NCI-H2196 (cell line): Measurements from ENCODE around the gene UTP25.
A peak's percentile ranks its signal among the peaks of the same experiment; 100 is the strongest.

Experiments used
- DNase-seq: peaks from one replicate; lab custom pipeline; 2025; ENCODE audit not compliant: unreplicated experiment; lab: John Stamatoyannopoulos, UW

Gene UTP25

GRCh38 chr1:209838537-209838936, 10.8 kb downstream of the UTP25 start:
- no peak for DNase-seq

- DNase-seq, result no peak
Measured at GRCh38 chr1:209839875-209840546, 12.2 kb downstream of the UTP25 start.

GRCh38 chr1:209840611-209841010, 12.8 kb downstream of the UTP25 start:
- no peak for DNase-seq

GRCh38 chr1:209844695-209845407, 17.1 kb downstream of the UTP25 start:
- no peak for DNase-seq

- peak; percentile 55 for DNase-seq
Measured at GRCh38 chr1:209845408-209845725, 17.6 kb downstream of the UTP25 start.

- DNase-seq, result no peak
Measured at GRCh38 chr1:209849388-209849787, 21.6 kb downstream of the UTP25 start.

- peak; percentile 36 for DNase-seq
Measured at GRCh38 chr1:209850342-209850979, 22.7 kb downstream of the UTP25 start.

- DNase-seq, result no peak
Measured at GRCh38 chr1:209853676-209854075, 25.9 kb downstream of the UTP25 start.

GRCh38 chr1:209854196-209854595, 26.4 kb downstream of the UTP25 start:
- DNase-seq, result no peak

- DNase-seq, result no peak
Measured at GRCh38 chr1:209855006-209855405, 27.2 kb downstream of the UTP25 start.

GRCh38 chr1:209855623-209856022, 27.9 kb downstream of the UTP25 start:
- no peak for DNase-seq

- no peak for DNase-seq
Measured at GRCh38 chr1:209858561-209859103, 30.9 kb downstream of the UTP25 start.

- peak; percentile 82 for DNase-seq
Measured at GRCh38 chr1:209860293-209860881, 32.6 kb downstream of the UTP25 start.

GRCh38 chr1:209861242-209861641, 33.5 kb downstream of the UTP25 start:
- DNase-seq, result no peak

GRCh38 chr1:209862391-209863356, 34.9 kb downstream of the UTP25 start:
- DNase-seq, result no peak

- no peak for DNase-seq
Measured at GRCh38 chr1:209863766-209864485, 36.2 kb downstream of the UTP25 start.

GRCh38 chr1:209866201-209866600, 38.4 kb downstream of the UTP25 start:
- no peak for DNase-seq

GRCh38 chr1:209869291-209870149, 41.7 kb downstream of the UTP25 start:
- DNase-seq, result no peak
